HK-2 (cell line): ENCODE results near the gene PIEZO1.
"Not testable (repeated sequence)": the region's sequence is repeated elsewhere in the genome, so short reads cannot be mapped to it uniquely, and the experiment has no call there.

Source experiments
- DNase-seq: peaks from one replicate; pipeline ENCODE4 v3.0.0-alpha.2; 2018; ENCODE audit not compliant: unreplicated experiment

The PIEZO1 gene

DNA sequence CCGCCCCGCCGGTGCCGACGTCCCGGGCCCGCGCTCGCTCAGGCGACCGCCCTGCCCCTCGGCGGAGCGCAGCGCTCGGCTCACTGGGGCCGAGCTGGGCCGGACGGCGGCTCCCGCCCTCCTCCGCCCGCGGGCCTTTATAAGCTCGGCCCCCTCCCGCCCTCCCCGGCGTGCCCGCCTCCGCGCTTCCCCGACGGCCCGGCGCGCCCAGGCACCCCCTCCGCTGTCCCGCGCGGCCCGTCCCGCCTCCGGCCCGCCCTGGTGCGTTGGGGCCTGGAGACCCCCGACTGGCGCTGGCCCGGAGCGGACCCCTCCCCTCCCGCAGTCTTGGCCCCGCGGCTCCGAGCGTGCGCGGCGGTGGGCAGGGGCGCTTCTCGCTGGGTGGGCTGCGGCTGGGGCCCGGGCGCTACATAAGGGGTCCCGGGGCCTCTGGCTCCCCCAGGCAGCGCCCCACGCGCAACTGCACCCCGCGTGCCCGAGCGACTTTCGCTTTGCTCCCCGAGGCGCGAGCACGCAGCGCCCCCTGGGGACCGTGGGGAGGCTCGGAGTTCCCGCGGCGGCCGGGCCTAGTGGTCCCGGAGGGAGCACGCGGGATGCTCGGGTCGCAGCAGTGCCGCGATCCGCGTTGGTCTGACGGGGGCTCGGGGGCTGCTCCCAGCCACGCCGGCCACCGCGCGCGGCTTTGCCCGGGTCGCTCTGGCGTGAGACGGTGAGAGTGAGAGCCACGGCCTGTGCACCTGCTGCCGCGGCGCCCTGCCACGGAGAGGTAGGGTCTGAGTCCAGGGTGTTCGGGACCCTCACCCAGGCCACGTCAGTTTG is at the start of gene PIEZO1:
TSS of gene PIEZO1 (minus strand) at position 115 of the 819 bp plus-strand sequence. CDS start 256 bp downstream, outside the sequence.
- DNase-seq = peak; percentile 71

- DNase-seq = no peak
These were observed 49.6 kb upstream of the PIEZO1 start for GRCh38 chr16:88834670-88835069.

DNA sequence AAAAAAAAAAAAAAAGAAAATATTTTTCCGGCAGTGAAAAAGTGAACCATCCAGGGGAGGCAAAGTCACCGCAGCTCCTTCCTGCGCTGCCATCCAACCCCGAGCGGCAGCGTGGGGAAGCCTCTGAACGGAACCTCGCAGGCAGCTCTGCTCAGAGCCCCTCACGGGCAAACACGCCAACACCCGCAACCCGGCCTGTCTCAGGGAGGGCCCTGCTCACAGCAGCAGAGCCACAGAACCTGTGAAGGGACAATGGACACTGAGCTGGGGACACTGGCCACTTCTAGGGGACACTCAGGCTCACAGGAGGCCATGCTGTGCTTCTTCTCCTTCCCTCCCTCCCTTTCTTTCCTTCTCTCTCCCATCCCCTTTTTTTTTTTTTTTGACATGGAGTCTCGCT is 48.1 kb upstream of the PIEZO1 start:
- DNase-seq = no peak

- peak; percentile 38 for DNase-seq
These were observed 46.8 kb upstream of the PIEZO1 start for GRCh38 chr16:88831838-88832237.

GRCh38 chr16:88830783-88831182 is 45.8 kb upstream of the PIEZO1 start:
- no peak for DNase-seq

DNA sequence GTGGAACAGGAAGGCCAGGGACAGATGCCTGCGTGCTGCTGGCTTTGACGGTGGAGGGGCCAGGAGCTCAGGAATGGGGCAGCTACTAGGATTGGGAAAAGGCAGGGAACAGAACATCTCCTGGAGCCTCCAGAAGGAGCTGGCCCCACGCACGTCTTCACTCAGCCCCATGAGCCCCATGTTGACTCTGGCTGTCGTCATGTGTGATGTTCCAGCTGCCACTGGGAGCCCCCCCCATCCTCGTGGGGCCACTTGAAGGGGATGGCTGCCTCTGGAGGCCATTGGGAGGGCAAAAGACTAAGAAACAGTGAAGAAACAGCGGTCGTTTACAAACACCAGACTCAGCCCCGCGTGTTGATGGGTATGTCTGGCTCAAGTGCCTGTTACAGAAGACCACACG is 45.2 kb upstream of the PIEZO1 start:
- no peak for DNase-seq

DNA sequence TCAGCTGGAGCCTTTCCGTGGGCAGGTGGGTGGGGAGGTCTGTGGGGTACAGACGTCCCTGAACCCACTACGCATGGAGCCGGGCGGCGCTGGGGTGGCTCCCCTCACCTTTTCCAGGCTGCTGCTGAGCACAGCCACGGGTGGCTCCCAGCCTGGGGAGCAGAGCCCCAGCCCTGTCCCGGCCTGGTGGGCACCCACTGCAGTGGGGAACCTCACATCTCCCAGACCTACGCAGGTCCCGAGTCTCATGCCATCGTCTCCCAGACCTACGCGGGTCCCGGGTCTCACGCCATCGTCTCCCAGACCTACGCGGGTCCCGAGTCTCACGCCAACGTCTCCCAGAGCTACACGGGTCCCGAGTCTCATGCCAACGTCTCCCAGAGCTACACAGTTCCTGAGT is 43.7 kb upstream of the PIEZO1 start:
- DNase-seq = no peak

GRCh38 chr16:88827727-88828126 is 42.7 kb upstream of the PIEZO1 start:
- no peak for DNase-seq

GRCh38 chr16:88826070-88826840 is 41.2 kb upstream of the PIEZO1 start:
- DNase-seq = no peak

- DNase-seq = no peak
These were observed 40.1 kb upstream of the PIEZO1 start for GRCh38 chr16:88825146-88825545.

GRCh38 chr16:88824256-88825077 is 39.4 kb upstream of the PIEZO1 start:
- no peak for DNase-seq

- DNase-seq = not testable (repeated sequence)
These were observed 38.6 kb upstream of the PIEZO1 start for GRCh38 chr16:88823646-88824045.

GRCh38 chr16:88822281-88823040 is 37.4 kb upstream of the PIEZO1 start:
- DNase-seq = no peak

DNA sequence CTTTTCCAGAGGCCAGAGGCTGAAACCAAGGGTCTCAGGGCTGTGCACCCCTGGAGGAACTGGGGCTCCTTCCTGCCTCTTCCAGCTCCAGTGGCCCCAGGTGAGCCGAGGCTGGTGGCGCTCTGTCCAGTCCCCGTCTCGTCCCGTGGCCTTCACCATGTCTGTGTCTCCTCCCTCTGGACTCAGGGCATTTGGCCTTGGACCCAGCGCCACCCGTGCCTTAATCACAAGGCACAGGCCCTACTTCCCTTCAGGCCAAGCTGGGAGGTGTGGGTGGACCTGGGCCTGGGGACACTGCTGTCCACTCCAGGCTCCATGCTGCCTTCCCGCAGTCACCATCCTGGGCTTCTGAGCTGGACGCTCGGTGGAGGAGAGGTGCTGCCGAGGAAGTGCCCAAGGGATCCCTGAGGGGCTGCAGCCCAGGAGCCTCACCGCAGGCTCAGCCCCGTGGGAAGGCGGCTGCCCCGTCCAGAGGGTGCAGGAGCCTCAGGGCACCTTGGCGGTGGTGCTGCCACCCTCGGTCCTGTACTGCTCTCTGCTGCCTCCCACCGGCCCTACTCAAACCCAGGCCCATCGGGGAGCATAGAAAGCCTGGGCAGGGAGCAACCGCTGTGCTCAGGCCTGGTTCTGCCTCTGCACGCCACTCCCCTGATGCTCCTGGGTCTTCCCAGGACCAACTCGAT is 36.3 kb upstream of the PIEZO1 start:
- no peak for DNase-seq

GRCh38 chr16:88820385-88821025 is 35.5 kb upstream of the PIEZO1 start:
- no peak for DNase-seq

GRCh38 chr16:88819126-88819525 is 34.1 kb upstream of the PIEZO1 start:
- DNase-seq = no peak

DNA sequence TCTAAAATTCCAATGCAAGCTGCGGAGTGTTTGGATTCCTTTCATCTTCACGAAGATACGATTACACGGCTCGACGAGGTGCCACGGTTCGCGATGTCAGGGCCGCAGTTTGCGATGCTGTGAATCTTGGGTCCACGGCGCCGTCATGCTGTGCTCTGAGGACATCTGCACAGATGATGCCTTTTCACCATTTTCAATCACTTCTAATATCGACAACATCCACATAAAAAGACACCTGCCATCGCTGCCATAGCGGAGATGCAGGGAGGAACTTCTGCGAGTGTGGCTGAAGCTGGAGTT is 33.5 kb upstream of the PIEZO1 start:
- no peak for DNase-seq

DNA sequence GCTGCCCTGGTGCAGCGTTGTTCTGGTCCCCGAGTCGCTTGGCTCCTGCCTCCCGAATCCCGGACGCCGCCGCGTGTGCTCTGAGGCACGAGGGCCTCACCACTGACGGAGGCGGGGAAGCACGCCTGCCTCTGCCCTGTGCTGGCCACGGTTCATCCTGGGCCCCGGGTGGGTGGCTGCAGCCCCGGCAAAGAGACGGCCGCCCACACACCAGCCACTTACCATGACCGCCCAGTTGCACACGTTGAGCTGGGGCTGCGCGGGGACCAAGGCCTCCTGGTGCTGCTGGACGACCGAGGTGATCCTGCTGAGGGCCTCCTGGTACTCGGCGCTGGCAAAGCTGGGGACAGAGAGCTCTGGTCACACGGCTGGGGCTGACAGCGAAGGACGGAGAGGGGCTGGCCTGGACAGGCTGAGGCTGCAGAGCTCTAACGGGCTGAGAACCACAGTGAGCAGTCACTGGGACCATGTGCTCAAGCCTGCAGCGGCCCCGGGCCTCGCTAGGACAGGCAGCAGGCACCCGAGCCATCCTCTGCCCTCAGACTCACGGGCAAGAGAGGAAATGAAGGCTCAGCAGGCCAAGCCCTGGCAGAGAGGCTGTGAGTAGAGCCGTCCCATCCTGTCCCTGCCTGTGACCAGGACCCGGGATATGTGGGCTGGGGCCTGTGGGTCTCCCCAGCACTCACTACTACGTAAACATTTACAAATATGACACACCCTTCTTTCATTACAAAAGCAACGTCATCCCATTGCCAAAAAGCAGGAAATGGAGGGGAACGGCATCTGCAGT is 33.0 kb upstream of the PIEZO1 start:
- no peak for DNase-seq

DNA sequence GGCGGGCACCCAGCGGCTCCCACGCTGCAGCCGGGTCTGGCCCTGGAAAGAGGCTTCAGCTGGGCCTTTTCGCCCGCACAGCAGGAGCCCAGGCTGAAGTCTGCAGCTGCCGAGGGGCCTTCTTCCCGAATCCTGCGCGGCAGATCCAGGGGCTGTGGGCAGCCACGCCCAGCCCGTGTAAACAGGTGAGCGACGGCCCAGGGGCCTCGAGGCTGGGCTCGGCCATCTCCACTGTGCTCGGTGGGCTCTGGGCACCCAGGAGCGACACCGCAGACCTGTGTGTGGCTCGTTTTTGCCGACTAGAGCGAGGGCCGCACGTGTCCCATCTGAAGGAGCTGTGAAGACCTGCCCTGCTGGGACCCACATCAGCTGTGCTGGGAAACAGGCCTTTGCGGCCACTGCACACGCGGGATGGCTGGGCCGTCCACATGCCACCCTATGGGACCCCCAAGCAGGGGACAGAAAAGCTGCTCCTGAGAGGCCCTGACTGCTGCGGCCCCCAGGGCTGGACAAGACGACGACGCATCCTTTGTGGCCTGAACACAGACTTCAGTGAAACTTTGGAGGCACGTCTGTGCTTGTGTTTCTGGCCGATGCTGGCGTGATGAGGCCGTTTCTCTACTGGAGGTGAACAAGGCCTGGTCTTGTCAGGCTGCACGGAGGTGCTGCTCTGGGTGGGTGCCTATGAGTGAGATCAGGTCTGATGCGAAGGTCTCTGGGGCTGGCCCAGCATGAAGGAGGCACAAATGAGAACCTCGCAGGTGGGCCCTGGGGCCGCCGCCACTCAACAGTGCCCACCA is 31.9 kb upstream of the PIEZO1 start:
- DNase-seq = no peak
